ENCODE results near the gene ZNF185.

GRCh38 chrX:152876931-152877840 is 20.7 kb upstream of the ZNF185 start:
- TF ChIP-seq CTCF (IDR thresholded peaks at IDR 0.05 in 8 of 11, conservative IDR thresholded peaks at IDR 0.05 in 3 of 11): no peak
- TF ChIP-seq POLR2A (IDR thresholded peaks at IDR 0.05): no peak
- TF ChIP-seq POLR2AphosphoS5 (IDR thresholded peaks at IDR 0.05): no peak

Measured in spleen (tissue), 7 donors.